Stimulated activated effector memory CD8-positive, alpha-beta T cell treated with anti-CD3 and anti-CD28 coated beads, Interleukin-12 subunit alpha, Interleukin-12 subunit beta, amount 100 ng/mL, for 72 hours (primary cell): ENCODE data around the gene MARK3.

ENCODE experiments used
- ATAC-seq: fragments of 150-1000 bp; cut with Tn5 transposase; 2 replicates; pipeline ENCODE4 v1.10.0; 2021
- DNase-seq, 2 donors: peaks; one replicate each; pipeline ENCODE4 v3.0.0; 2021 to 2022; ENCODE audit warnings: low spot score in 2 of 2
- H3K27ac Mint-ChIP-seq: one replicate; pipeline ENCODE4 v1.8.0; 2022; ENCODE audit warnings: mild to moderate bottlenecking, mixed read lengths
- H3K36me3 Mint-ChIP-seq: one replicate; pipeline ENCODE4 v1.8.0; 2022; ENCODE audit warnings: mild to moderate bottlenecking, mixed read lengths
- H3K4me1 Mint-ChIP-seq: one replicate; pipeline ENCODE4 v1.8.0; 2022; ENCODE audit warnings: mixed read lengths
- H3K4me3 Mint-ChIP-seq: one replicate; pipeline ENCODE4 v1.8.0; 2022; ENCODE audit warnings: mild to moderate bottlenecking, mixed read lengths
- H3K9me3 Mint-ChIP-seq: one replicate; pipeline ENCODE4 v1.8.0; 2022; ENCODE audit warnings: mixed read lengths

The MARK3 gene

DNA sequence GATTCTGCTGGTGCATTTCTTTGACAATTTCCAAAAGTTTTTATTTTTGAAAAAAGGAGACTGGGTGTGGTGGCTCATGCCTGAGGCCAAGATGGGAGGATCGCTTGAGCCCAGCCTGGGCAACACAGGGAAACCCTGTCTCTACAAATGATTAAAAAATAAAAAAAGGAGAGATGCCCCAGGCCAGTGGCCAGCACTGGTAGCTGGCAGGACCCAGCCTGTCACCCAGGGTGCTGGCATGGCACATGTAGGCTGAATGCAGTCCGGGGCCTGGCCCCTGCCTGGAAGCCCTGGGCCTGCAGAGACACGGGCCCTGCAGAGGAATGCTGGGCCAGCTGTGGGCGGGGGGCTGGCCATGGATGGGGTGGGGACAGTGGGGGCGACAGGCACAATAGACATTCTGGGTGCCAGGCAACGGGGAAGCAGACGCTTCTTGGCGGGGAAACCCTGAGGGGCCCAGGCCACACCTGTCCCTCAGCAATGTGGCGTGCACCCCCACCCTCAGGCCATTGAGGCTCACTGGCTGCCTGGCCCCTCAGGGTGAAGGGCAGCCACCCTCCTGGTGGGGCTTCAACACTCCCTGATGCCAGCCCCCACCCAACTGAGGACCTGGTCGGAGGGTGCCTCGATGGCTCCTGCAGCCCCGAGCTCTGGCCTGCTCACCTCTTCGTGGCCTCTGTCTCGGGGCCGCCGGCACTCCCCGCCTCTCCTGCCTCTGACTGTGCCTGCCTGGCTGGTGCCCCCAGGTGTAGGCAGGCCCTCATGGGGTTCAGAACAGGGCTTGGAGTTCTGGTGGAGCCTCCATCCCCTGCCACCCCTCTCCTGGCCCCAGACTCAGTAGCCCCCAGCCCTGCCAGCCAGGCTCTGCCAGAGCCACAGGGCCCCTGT, 155.8 kb downstream of the MARK3 start:
- no peak for ATAC-seq
- H3K4me3 Mint-ChIP-seq, result no peak overlapping the region

DNA sequence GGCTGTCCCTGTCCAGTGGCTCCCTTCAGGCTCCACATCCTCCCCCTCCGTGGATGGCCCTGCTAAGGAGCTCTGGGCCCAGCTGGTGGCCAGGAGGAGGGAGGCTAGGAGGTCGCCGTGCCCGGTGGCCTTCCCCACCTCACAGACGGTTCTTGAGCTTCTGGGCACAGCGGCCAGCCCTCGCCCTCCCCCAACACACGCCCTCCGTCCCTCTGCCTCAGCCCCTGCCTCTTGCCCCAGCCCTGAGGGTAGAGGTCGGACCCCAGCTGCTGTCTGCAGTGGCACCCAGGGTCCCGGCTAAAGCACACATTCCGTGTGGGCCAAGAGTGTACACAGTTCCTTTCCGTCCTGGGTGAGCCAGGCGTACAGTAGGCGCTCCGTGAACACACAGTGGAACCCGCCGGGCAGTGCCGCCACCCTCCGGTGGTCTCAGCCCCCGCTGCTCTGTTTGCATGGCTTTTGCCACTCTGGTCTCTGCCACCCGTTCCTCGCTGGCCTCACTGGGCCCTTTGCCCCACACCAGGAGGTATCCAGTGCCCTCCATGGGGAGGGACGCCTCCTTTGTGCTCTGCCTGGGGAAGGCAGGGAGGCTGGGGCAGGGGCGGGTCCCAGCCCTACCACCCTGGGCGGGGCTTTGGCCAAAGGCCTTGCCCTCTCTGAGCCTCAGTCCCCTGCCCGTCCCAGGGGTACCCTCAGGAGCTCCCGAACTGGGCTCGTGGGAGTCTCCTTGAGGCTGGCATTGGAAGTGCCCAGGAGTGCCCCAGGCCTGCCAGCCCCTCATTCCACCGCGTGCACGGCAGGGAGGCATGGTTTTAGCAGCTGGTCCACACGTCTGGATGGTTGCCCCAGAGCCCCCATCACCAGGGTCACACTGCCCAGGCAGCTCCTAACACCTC, 156.7 kb downstream of the MARK3 start:
- Mint-ChIP-seq H3K27ac (no peak overlapping the region), H3K4me3 (no peak overlapping the region)
- no peak for DNase-seq

More for the DNA sequence above, 155.8 kb downstream of the MARK3 start:
- no peak overlapping the region for H3K27ac Mint-ChIP-seq
- H3K9me3 Mint-ChIP-seq, result no peaks in the 10 kb centered on the region
- no peaks in the 10 kb centered on the region for H3K4me1 Mint-ChIP-seq
- DNase-seq, result no peak
- H3K36me3 Mint-ChIP-seq, result peaks cover 6% of the 10 kb centered on the region

DNA sequence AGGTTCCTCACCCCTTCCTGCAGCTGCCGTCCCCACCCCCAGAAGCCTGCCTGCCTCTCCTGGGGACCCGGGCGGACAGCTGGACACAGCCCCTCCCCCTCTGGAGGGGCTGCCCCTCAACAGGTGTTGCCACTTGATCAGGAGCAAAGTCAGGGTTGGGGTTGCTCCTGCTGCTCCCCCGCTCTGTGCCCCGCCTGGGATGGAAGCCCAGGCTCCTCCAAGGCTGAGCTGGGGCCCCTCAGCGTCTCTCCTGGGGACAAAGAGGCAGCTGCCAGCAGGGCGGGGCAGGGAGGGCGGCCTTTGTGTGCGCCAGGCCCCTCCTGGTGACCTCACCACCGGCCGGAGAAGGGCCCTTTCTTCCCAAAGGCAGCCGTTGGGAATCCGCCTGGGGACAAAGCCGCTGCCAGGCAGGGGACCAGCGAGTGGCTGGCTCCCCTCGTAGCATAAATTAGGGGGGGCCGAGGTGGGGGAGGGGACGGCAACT, 157.4 kb downstream of the MARK3 start:
- Mint-ChIP-seq H3K27ac (no peak overlapping the region), H3K9me3 (no peaks in the 10 kb centered on the region), H3K4me3 (no peak overlapping the region), H3K36me3 (peaks cover 6% of the 10 kb centered on the region), H3K4me1 (no peaks in the 10 kb centered on the region)
- DNase-seq (no peak), ATAC-seq (no peak)

More for the DNA sequence above, 156.7 kb downstream of the MARK3 start:
- Mint-ChIP-seq H3K9me3 (no peaks in the 10 kb centered on the region), H3K36me3 (peaks cover 6% of the 10 kb centered on the region), H3K4me1 (no peaks in the 10 kb centered on the region)
- ATAC-seq, result no peak

DNA sequence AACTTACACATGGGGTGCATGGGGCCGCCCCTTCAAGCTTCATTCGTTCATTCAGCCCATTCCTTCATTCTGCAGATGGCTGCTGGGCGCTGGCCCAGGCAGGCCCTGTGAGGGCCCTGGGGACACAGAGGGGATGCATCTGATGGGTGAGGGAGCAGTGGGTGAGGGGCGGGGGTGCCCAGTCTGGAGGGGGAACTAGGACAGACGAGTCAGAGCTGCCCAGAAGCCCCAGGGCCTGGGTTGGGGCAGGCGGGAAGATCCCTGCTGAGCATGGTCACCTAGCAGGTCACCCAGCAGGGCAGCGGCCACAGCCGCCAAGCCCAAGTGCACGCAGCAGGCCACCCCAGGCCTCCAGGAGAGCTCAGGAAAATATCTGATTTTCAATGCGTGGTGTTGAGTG, 157.9 kb downstream of the MARK3 start:
- Mint-ChIP-seq H3K4me1 (no peaks in the 10 kb centered on the region), H3K27ac (no peak overlapping the region), H3K36me3 (peaks cover 6% of the 10 kb centered on the region), H3K4me3 (no peak overlapping the region), H3K9me3 (no peaks in the 10 kb centered on the region)
- ATAC-seq, result no peak
- DNase-seq, result no peak

DNA sequence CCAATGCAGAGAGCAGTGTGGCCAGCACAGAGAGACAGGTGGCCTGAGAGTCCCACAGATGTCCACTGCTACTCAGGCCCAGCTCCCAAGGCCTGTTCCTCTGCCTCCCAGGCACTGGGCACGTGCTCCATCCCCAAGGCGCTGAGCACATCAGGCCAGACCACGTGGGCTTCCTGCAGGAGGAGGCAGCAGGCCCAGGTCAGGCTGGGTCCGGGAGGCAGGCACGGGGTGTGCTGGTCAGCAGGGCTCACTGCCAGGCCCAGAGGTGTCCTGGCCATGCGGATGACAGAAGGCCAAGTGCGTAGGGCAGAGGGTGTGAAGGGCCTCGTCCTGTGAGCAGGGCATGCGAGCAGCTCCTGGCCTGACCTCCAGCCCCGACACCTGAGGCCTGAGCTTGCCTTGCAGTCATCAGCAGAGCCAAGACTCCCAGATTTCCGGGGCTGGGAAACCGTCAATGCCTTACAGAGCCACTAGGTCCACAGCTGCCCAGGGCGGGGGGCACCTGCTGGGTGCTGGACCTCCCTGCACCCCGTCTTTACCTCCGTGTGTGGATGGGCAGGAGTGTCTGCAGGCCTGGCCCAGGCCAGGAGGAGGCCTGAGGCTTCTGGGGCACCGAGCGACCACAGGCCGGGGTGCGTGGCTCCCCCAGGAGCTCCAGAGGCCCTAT, 158.6 kb downstream of the MARK3 start:
- ATAC-seq (no peak), DNase-seq (no peak)
- Mint-ChIP-seq H3K27ac (no peak overlapping the region), H3K4me3 (no peak overlapping the region), H3K9me3 (no peaks in the 10 kb centered on the region), H3K4me1 (no peaks in the 10 kb centered on the region), H3K36me3 (peaks cover 6% of the 10 kb centered on the region)

DNA sequence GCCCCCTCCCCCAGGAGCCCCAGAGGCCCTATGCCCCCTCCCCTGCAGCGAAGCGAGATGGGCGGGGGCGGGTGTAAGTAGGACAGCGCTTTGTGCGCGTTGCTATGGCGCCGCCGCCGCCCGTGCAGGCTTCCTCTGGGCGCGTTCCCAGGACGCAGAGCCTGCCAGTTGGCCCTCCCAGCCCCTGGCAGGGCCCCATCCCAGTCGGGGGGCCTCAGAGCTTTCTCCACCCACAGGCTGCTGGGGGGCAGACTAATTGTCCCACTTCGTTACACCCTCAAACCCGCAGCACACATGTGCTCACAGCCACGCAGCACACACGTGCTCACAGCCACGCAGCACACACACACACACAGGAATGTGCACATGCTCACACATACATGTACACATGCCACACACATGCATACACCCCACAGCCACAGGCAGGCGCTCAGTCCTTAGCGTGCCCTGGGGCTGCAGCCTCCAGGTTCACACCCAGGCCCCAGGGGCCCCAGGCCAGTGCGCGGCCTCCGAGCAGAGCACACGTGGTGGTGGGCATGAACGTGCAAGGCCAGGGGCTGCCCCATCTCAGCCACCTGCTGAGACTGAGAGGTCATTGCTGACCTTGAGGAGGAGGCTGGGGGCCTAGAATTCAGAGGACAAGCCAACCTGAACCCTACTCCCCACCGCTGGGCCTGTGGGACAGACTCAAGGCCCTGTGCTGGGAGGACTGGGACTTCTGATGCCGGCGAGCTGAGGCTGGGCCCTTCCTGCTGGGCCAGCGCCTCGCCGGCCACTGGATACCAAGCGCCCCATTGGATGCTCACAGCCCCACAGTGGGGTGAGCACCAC, 159.4 kb downstream of the MARK3 start:
- Mint-ChIP-seq H3K27ac (no peak overlapping the region), H3K4me1 (no peaks in the 10 kb centered on the region), H3K4me3 (no peak overlapping the region), H3K36me3 (peaks cover under 1% of the 10 kb centered on the region), H3K9me3 (no peaks in the 10 kb centered on the region)
- no peak for ATAC-seq
- no peak for DNase-seq

DNA sequence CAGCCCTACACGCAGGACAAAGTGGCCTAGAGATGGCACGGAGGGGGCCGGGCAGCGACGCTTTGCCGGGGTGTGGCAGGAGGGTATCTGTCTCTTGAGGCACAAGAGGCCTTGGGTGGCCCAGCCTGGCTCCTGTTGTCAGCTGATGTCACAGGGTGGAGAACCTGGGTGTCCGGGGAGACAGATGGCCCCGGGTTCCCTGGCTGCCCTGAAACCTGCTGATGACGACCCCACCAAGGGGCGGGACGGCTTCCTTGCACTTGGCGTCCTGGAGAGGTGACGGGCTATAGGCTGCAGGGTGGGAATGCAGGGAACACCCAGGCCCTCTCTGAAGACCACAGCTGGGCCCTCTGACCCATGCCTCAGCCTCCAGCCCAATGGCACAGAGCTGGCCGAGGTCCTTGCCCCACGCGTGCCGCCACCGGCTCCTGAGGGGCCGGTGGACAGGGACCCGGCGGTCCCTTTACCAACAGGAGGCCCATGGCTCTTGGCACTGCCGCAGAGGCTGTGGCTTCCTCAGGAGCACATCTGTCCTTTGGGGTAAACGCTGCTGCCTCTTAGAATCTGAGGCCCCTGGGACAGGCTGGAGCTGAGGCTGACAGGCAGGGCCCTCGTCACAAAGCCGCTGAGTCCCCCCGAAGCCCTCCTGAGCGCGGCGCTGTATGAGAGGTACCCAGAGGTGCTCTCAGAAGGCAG, 160.2 kb downstream of the MARK3 start:
- no peak overlapping the region for H3K27ac Mint-ChIP-seq
- DNase-seq, result no peak
- no peaks in the 10 kb centered on the region for H3K4me1 Mint-ChIP-seq
- no peak for ATAC-seq
- no peaks in the 10 kb centered on the region for H3K9me3 Mint-ChIP-seq
- H3K4me3 Mint-ChIP-seq, result no peak overlapping the region
- H3K36me3 Mint-ChIP-seq, result no peaks in the 10 kb centered on the region

DNA sequence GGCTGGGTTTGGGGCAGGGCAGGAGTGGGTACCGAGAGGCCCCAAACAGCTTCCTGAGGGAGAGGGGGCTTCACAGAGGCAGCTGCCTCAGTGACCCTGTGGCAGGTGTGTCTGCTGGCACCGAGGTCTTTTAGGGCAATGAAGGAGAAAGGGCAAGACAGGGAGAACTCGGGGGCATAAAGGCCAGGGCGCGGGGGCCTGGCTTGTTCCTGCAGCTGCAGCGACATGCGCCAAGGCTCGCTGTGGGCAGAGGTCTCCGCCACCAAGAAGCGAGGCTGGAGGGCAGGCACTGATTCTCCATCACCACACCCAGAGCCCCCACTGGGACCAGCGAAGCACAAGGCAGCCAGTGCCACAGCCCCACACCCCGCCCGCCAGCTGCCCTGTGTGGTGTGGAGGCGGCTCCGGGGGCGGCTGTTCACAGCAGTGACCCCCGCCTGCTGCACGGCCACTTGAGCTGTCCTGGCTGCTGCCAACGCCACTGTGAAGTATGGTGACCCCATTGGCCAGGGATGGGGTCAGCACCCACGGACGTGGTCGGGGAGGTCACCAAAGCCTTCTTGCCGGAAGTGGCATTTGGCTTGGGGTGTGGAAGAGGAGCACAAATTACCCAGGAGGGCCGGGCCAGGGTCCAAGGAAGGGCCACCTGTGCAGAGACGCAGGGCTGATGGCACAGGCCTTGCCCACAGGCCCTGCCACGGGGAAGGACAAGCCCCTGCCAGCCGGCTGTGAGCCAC, 160.9 kb downstream of the MARK3 start:
- Mint-ChIP-seq H3K36me3 (no peaks in the 10 kb centered on the region), H3K4me3 (no peak overlapping the region), H3K9me3 (no peaks in the 10 kb centered on the region), H3K27ac (no peak overlapping the region), H3K4me1 (no peaks in the 10 kb centered on the region)
- no peak for ATAC-seq
- DNase-seq, result no peak

DNA sequence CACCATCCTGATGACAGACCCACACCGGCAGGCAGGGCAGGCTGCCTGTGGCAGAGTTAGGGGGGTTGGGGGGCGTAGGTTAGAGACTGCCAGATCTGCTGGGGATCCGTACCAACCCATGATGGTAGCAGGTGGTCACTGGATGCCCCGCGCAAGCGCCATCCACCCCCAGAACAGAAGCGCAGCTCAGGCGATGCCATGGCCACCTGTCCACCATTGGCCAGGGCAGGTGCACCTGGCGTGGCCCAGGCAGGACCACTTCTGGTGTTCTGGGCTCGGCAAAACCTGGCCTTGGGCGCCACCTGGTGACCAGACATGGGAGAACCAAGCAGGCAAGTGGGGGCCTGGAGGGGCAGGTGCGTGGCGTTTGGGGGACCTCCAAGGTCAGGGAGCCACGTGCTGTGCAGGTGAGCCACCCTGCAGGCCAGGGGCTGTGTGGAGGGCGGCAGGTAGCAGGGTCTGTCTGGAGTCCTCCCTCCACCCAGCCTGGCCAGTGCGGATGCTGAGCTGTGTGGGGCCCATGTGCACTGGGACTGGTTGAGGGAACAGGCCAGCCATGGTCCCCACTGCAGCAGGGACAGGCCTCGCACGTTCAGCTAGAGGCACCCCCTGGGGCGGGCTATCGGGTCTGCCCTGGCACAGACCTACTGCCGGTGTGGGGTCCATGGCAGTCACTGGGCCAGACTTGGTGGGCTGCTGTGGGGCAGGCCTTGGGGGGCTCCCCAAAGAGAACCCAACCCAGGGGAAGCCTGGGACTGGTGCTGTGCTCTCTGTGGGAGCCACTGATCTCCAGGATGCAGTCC, 161.6 kb downstream of the MARK3 start:
- peak; percentile 74 for ATAC-seq
- H3K9me3 Mint-ChIP-seq, result no peaks in the 10 kb centered on the region
- peak; percentile 72 to 90 for DNase-seq
- peaks cover 6% of the 10 kb centered on the region for H3K4me1 Mint-ChIP-seq
- no peaks in the 10 kb centered on the region for H3K36me3 Mint-ChIP-seq
- H3K27ac Mint-ChIP-seq, result no peak overlapping the region
- no peak overlapping the region for H3K4me3 Mint-ChIP-seq

DNA sequence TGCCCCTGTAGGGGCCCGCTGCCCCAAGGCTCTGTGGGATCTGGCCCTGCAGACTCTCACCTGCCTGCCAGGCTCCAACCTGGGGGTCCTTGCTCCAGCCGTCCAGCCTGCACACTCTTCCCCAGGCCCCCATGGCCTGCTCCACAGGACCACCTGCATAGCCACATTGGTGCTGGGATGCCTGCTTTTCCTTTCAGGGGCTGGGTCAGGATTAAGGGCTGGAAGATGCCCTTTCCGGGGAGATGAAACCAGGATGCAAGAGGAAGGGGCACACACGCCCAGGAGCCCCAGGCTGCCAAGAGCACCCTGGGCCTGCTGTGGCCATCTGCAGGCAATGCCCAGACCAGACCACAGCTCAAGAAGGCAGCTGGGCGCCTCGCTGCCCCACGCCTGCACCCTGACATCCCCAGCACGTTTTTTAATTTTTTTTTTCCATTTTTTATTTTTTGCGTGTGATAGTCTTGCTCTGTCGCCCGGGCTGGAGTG, 162.3 kb downstream of the MARK3 start:
- no peaks in the 10 kb centered on the region for H3K36me3 Mint-ChIP-seq
- H3K27ac Mint-ChIP-seq, result peak overlapping the region; percentile 40
- H3K9me3 Mint-ChIP-seq, result no peaks in the 10 kb centered on the region
- H3K4me3 Mint-ChIP-seq, result no peak overlapping the region
- no peak for DNase-seq
- peaks cover 10% of the 10 kb centered on the region for H3K4me1 Mint-ChIP-seq
- no peak for ATAC-seq

DNA sequence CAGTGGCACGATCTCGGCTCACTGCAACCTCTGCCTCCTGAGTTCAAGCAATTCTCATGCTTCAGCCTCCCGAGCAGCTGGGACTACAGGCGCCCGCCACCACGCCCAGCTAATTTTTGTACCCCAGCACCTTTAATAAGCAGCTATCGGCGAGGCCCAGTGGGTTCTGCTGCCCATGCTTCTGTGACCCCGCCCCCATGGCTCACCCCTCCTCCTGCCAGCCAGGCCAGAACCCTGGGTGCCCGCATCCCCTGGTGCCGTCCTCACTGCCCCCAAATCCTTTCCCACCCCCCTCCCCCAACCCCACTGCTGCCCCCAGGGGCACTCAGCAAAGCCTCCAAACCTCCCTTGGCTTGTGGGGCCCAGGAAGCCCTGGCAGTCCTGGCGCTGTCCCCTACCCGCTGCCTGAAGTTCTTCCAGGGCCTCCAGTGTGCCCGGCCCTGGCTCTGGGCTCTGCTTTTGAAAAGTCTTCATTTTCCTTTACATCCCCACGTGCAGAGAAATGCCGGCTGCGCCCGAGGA, 162.8 kb downstream of the MARK3 start:
- Mint-ChIP-seq H3K36me3 (no peaks in the 10 kb centered on the region), H3K4me3 (no peak overlapping the region), H3K27ac (peak overlapping the region; percentile 40), H3K4me1 (peaks cover 14% of the 10 kb centered on the region), H3K9me3 (no peaks in the 10 kb centered on the region)
- ATAC-seq (no peak), DNase-seq (no peak)

DNA sequence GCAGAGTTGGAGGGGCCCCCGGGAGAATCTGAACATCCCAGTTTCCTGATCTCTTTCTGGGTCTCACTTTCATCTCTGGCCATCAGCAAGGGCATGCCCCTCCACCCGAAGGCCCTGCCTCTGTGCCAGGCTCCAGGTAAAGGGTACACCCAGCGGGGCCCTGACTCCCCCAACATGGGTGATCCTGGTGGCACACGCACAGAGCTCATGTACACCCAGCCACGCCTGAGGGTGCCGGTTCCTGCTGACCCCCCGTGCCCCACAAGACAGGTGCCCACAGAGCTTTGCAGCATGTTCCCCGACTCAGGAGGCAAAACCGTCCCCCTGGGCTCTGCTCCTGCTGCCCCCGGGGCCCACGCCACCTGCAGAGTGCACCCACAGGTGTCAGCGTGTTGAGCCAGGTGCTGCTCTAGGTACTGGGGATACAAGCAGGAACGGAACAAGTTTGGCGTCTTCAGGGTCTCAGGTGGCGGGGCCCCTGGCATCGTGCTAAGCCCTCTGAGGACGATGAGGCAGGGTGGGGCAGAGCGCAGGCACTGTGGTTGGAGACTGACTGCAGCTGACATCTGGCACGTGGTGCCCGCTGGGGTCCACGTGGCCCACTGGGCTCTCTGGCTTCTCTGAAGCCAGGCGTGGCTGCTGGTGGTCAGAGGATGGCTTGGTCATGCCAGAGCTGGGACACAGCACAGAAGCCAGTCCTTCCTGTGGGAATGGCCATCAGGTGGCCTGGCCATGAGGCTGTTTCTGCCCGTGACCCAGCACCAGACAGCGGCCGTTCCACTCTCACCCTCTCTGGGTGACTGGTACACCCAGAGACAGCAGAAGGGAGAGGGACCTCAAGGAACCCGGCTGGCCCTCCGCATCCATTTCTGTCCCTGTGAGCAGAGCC, 163.5 kb downstream of the MARK3 start:
- Mint-ChIP-seq H3K27ac (no peak overlapping the region), H3K4me1 (peaks cover 14% of the 10 kb centered on the region), H3K36me3 (no peaks in the 10 kb centered on the region), H3K4me3 (no peak overlapping the region), H3K9me3 (no peaks in the 10 kb centered on the region)
- no peak for ATAC-seq
- no peak for DNase-seq
